Measurements from ENCODE around the gene AAK1. TPM values are rescaled to one million over a fixed set of nuclear protein-coding genes. Genes with fewer than 3 reads are reported as not detected.

Gene AAK1
- total RNA-seq, 1 donor from 2014 or later, result 20.8 TPM

- H3K4me1 Mint-ChIP-seq, result no peaks in the 10 kb centered on the region
- Histone ChIP-seq H3K4me2 (no peak overlapping the region), H2AFZ (replicated peaks) (no peak overlapping the region), H3K4me3 (no peak overlapping the region), H3K9me3 (ENCODE audit: low read depth) (no peaks in the 10 kb centered on the region), H3K79me2 (ENCODE audit: low read depth) (no peaks in the 10 kb centered on the region), H3K27me3 (no peaks in the 10 kb centered on the region), H3F3A (ENCODE audit: low read depth) (no peaks in the 10 kb centered on the region), H3K36me3 (no peaks in the 10 kb centered on the region), H4K20me1 (ENCODE audit: low read depth) (no peaks in the 10 kb centered on the region), H3K4me1 (no peaks in the 10 kb centered on the region), H3K9ac (no peak overlapping the region), H3K27ac (no peak overlapping the region)
- H3K27ac Mint-ChIP-seq, result no peak overlapping the region
- DNase-seq (ENCODE audit: low spot score), result no peak
- H3K4me3 Mint-ChIP-seq, result no peak overlapping the region
- no peaks in the 10 kb centered on the region for H3K36me3 Mint-ChIP-seq
- H3K9me3 Mint-ChIP-seq, result peaks cover 5% of the 10 kb centered on the region
- TF ChIP-seq EZH2 (IDR thresholded peaks at IDR 0.05) (no peak), EZH2phosphoT487 (IDR thresholded peaks at IDR 0.05) (no peak), CTCF (IDR thresholded peaks at IDR 0.05) (no peak)
- no peaks in the 10 kb centered on the region for H3K27me3 Mint-ChIP-seq (ENCODE audit: insufficient read depth, low read depth)
These were observed 17.1 kb upstream of the AAK1 start for GRCh38 chr2:69660637-69661036.

GRCh38 chr2:69659941-69660483 lies 16.5 kb upstream of the AAK1 start:
- no peak overlapping the region for H3K27ac ChIP-seq

GRCh38 chr2:69659349-69659748 lies 15.8 kb upstream of the AAK1 start:
- no peak overlapping the region for H3K27ac Mint-ChIP-seq
- H4K20me1 ChIP-seq (ENCODE audit: low read depth), result no peaks in the 10 kb centered on the region
- H3K27me3 ChIP-seq, result no peaks in the 10 kb centered on the region

More at GRCh38 chr2:69659941-69660483, 16.5 kb upstream of the AAK1 start:
- no peaks in the 10 kb centered on the region for H3F3A ChIP-seq (ENCODE audit: low read depth)
- no peaks in the 10 kb centered on the region for H4K20me1 ChIP-seq (ENCODE audit: low read depth)
- no peaks in the 10 kb centered on the region for H3K36me3 Mint-ChIP-seq
- no peaks in the 10 kb centered on the region for H3K4me1 Mint-ChIP-seq
- H3K4me2 ChIP-seq, result no peak overlapping the region
- no peak overlapping the region for H2AFZ ChIP-seq (replicated peaks)
- H3K27ac Mint-ChIP-seq, result no peak overlapping the region
- no peaks in the 10 kb centered on the region for H3K27me3 ChIP-seq
- no peaks in the 10 kb centered on the region for H3K4me1 ChIP-seq
- DNase-seq (ENCODE audit: low spot score), result no peak
- H3K27me3 Mint-ChIP-seq (ENCODE audit: insufficient read depth, low read depth), result no peaks in the 10 kb centered on the region
- H3K4me3 ChIP-seq, result no peak overlapping the region
- H3K4me3 Mint-ChIP-seq, result no peak overlapping the region
- peaks cover 5% of the 10 kb centered on the region for H3K9me3 Mint-ChIP-seq
- H3K36me3 ChIP-seq, result no peaks in the 10 kb centered on the region
- no peak overlapping the region for H3K9ac ChIP-seq
- no peaks in the 10 kb centered on the region for H3K9me3 ChIP-seq (ENCODE audit: low read depth)
- no peaks in the 10 kb centered on the region for H3K79me2 ChIP-seq (ENCODE audit: low read depth)
- TF ChIP-seq EZH2phosphoT487 (IDR thresholded peaks at IDR 0.05), result no peak
- no peak for TF ChIP-seq CTCF (IDR thresholded peaks at IDR 0.05)
- TF ChIP-seq EZH2 (IDR thresholded peaks at IDR 0.05), result no peak

More at GRCh38 chr2:69659349-69659748, 15.8 kb upstream of the AAK1 start:
- no peak overlapping the region for H3K4me3 Mint-ChIP-seq
- H2AFZ ChIP-seq (replicated peaks), result no peak overlapping the region
- H3K9me3 Mint-ChIP-seq, result peaks cover 5% of the 10 kb centered on the region
- no peak overlapping the region for H3K4me2 ChIP-seq
- H3K36me3 Mint-ChIP-seq, result no peaks in the 10 kb centered on the region
- H3F3A ChIP-seq (ENCODE audit: low read depth), result no peaks in the 10 kb centered on the region
- no peak overlapping the region for H3K9ac ChIP-seq
- no peak for TF ChIP-seq EZH2phosphoT487 (IDR thresholded peaks at IDR 0.05)
- no peak for TF ChIP-seq CTCF (IDR thresholded peaks at IDR 0.05)
- TF ChIP-seq EZH2 (IDR thresholded peaks at IDR 0.05), result no peak
- H3K79me2 ChIP-seq (ENCODE audit: low read depth), result no peaks in the 10 kb centered on the region
- DNase-seq (ENCODE audit: low spot score), result no peak
- H3K9me3 ChIP-seq (ENCODE audit: low read depth), result no peaks in the 10 kb centered on the region
- H3K4me3 ChIP-seq, result no peak overlapping the region
- no peaks in the 10 kb centered on the region for H3K4me1 Mint-ChIP-seq
- H3K27me3 Mint-ChIP-seq (ENCODE audit: insufficient read depth, low read depth), result no peaks in the 10 kb centered on the region
- no peak overlapping the region for H3K27ac ChIP-seq
- no peaks in the 10 kb centered on the region for H3K4me1 ChIP-seq
- no peaks in the 10 kb centered on the region for H3K36me3 ChIP-seq

All from neural progenitor cell (in vitro differentiated cells).